T-helper 1 cell treated with Interleukin-12 subunit alpha and Interleukin-12 subunit beta and Interleukin-4 antibody, amounts not matched to agents 30 ng/mL and 1 ng/mL, for 36 hours (primary cell): Measurements from ENCODE around the gene PEX5. TPM values are rescaled to one million over a fixed set of nuclear protein-coding genes. Genes with fewer than 3 reads are reported as not detected.
"Not testable (repeated sequence)": the region's sequence is repeated elsewhere in the genome, so short reads cannot be mapped to it uniquely, and the experiment has no call there.

ENCODE experiments used
- intact Hi-C: fragments of 100-400 bp; cut with micrococcal nuclease; formaldehyde crosslinking; loops from one replicate; pipeline ENCODE4 v1.15.1; 2024
- total RNA-seq: library from RNA; stranded (reverse); gene quantifications from 2 replicates; pipeline ENCODE4 v1.2.3, GENCODE V29; 2022

Gene PEX5
- total RNA-seq, 1 donor from 2014 or later: 24.5 TPM

DNA sequence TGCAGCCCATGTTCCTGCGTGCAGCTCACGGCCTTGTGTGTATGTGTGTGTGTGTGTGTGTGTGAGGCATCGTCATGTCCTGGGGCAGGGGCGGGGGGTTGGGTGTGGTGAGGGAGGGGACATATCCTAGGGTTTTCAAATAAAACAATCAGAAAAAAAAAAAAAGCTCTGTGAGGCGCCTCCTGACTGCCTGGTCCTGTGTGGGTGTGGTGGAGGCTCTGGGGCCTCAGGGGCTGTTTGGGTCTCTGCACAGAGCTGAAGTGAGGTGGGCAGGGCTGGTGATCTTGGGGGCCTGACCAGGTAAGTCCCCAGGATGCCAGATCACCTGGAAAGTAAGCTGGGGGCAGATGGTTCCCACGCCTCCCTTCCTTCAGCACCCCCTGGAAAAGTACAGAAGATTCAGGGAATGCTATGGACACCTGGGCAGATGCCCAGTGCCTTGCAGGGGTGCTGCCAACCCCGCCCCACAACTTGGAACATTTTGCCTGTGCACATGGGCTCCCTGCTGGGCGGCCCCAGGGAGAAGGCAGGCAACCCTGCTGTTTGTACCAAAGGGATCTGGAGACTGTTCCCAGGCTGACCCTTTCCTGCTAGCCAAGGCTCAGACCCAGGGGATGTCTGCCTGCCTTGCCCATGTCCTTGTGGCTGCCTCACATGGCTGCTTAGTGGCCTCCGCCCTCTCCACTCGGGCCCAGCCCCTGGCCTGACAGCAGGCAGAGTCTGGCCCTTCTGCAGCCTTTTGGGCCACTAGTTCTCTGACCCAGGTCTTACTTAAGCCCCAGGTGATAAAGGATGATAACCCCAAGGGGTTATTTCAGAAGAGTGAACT is 30.5 kb upstream of the PEX5 start:
- intact Hi-C loops: no loop called here

DNA sequence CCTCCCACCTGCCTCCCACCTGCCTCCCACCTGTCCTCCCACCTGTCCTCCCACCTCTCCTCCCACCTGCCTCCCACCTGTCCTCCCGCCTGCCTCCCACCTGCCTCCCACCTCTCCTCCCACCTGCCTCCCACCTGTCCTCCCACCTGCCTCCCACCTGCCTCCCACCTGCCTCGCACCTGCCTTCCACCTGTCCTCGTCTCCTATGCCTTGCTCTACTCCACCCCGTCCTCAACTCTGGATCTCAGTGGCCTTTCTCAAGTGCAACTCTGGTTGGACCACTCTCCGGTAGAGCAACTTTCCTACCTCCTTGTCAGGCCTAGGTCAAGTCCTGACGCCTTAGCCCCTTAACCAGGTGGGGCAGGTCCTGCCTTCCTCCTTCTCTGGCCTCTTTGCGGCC is 29.3 kb upstream of the PEX5 start:
- intact Hi-C loops: no loop called here

DNA sequence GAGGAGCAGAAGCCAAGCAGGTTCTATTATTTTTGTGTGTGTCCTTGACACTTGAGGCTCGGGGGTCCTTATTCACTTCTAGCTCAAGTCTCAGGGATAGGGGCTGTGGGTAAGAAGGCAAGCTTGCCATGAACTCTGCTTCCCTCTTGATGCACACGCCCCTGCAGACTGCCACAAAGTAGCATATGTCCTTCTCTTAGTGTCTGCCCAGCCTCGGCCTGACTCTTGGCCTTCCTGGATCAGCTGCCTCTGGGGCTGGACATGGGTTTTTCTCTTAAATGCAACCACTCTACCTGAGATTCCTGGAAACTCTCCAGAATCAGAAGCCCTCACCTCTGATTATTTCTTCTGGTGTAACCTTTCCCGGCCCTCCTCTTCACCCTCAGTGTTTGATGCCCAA is 28.2 kb upstream of the PEX5 start:
- intact Hi-C loops: no loop called here

DNA sequence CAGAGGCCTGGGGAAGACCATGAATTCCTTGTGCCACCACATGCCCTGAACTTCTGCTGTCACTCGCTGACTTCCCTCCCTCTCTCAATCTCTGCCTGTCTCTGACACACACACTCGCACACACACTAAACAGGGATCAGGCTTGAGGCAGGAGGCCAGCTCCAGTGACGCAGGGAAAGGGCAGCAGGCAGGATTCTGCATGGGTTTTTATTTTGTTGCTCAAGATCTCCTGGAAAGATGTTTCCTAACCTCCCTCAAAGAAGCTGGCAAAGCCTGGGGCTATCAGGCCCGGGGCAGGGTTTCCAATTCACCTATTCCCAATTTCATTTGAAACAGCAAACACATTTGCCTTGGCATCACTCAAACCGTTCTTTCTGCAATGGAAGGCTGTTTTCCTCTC is 27.7 kb upstream of the PEX5 start:
- intact Hi-C loops: no loop called here

DNA sequence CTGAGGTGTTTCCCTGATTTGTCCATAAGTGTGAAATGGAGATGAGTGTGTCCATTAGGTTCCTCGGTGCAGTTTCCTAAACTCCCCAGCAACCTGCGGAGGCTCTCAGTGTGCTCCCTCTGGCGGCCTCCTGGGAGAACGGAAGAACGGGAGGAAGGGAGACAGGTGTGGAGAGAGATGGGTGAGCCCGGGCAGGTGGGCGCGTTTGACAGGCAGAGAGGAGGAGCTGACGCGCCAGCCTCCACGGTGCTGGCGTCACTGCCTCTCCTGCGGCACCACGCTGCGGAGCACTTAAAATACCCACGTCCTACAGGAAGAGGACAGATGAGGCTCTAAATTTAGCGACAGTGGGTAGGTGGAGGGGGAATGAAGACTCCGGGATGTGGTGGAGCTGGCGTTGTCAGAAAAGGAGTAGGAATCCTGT is 26.8 kb upstream of the PEX5 start:
- intact Hi-C loops: no loop called here

DNA sequence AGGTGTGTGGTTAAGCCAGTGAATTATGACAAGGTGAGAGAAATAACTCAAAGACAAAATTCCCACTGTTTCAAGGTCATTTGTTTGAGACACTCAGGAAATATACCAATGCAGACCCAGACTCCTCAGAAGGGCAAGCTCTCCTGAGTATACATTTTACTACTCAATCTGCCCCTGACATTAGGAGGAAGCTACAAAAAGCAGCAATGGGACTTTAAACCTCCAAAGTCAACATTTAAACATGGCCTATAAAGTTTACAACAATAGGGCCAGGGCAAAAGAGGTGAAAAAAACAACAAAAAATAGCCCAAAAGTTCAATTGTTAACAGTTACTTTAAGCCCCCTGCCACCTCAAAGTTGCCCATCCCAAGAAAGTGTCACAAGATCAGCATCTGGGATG is 19.5 kb upstream of the PEX5 start:
- intact Hi-C loops: no loop called here

DNA sequence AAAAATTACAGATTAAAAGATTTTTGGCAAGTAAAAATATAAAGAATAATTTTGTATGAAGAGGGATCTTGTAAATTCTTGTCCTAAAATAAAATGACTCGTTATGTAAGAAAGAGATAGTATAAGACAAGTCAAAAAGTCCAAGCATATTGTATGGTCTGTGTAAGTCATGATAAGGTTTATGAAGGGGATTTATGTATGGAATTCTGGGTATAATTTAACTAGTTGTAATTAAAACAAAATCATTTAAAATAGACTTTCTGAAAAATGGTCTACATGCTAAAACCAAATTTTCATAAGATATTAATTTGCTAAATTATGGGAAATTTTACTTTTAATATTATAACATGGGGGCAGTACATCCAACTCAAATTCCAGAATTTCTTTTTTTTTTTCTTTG is 17.6 kb upstream of the PEX5 start:
- intact Hi-C loops: no loop called here

DNA sequence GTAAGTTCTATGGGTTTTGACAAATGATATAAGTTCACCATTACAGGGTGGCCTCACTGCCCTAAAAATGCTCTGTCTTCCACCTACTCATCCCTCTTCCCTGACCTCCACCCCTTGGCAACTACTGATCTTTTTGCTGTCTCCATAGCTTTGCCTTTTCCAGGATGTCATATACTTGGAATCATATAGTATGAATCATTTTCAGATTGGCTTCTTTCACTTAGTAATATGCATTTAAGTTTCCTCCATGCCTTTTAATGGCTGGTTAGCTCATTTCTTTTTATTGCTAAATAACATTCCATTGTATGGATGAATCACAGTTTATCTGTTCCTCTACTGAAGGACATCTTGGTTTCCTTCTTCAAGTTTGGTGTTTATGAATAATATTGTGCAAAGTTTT is 14.0 kb upstream of the PEX5 start:
- intact Hi-C loops: no loop called here

DNA sequence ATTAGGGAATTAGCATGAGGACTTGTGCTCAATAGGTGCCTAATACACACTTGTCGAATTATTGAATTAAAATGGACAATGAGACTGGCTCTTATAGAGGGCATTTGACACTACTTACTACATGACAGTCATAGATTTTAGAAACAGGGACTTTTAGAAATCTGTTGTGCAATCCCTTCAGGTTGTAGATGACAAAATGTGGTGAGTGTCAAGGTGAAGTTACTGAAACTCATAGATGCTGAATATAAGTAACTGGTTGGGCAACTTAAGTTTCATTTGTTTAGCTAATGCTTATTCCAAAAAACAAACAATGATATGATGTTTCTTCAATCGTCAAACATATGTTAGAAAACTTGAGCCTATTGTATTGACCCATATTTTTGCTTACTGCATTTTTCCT is 12.9 kb upstream of the PEX5 start:
- intact Hi-C loops: no loop called here

DNA sequence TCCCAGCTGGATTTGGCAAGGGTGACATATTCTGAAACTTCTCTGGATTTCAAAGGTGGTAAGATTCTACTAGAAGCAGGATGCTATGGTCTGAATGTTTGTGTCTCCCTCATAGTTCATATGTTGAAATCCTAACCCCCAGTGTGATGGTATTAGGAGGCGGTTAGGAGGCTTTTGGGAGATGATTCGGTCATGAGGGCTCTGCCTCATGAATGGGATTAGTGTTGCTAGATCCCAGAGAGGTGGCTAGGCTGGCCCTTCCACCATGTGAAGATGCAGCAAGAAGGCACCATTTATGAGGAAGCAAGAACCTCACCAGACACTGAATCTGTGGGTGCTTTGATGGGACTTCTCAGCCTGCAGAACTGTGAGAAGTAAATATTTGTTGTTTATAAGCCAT is 11.0 kb upstream of the PEX5 start:
- intact Hi-C loops: no loop called here

DNA sequence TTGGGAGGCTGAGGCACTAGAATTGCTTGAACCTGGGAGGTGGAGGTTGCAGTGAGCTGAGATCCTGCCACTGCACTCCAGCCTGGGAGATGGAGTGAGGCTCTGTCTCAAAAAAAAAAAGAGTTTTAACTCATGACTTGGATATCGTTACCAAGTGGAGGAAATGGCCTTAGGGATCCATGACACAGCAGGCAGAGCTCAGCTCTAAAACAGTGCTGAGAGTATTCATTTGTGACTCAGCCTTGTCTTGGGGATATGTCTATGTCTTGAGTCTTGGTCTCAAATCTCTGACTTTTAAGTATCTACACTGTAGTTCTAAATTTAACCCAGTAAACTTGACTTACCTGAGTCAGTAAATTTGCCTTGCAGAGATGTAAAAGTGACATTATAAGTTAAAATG is 8.8 kb upstream of the PEX5 start:
- intact Hi-C loops: no loop called here

DNA sequence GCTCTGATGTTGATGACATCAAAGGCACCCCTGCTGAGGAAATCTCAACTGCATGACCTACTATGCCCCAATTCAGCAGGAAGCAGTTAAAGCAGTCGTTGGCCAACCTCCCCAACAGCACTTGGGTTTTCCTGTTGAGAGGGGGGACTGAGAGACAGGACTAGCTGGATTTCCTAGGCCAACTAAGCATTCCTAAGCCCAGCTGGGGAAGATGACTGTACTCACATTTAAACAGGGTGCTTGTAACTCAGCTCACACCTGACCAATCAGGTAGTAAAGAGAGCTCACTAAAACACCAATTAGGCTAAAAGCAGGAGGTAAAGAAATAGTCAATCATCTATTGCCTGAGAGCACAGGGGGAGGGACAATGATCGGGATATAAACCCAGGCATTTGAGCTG is 3.4 kb upstream of the PEX5 start:
- intact Hi-C loops: not testable (repeated sequence)

DNA sequence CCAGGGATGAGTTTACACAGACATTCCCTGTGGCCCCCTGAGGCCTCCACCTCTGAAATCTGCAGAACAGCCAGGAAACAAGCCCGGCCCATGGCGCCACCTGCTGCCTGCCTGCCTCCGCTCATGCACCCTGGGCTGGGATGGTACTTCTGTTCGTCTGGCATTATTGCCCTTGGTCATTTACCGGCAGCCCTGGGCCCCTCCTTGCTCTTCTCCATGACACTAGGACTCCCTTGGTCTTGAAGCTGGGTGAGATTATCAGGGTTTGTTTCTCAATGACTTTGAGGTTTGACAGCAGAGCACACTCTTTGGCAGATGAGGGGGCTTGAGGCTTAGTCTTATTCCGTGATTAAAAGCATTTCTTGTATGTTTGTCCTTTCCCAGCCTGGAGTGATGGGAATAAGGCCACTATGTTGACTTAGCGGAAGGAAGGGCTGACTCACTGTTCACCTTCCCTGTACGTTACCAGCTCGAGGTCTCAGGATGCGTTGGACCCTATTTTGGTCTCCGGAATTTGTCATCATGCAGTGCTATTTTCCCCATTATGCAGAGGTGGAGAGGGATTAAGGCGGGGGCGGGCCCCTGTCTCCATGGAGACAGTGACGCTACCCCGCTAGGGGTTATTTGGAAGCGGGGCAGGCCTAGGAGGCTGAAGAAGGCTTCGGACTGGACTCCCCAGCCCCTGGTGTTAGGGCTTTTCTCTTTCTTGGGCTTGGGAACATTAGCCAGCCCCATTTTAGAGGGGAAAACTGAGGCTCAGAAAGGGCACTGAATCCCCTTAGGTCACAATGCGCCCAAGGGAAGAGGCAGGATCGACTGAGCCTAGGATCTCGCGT is 706 bp upstream of the PEX5 start:
- intact Hi-C loops: loop anchor here (1.0 to 2.0 kb wide), 14 partner anchors 46 to 1055 kb away; partner anchors contain the start of genes CDCA3, CLSTN3, COPS7A and EMG1

DNA sequence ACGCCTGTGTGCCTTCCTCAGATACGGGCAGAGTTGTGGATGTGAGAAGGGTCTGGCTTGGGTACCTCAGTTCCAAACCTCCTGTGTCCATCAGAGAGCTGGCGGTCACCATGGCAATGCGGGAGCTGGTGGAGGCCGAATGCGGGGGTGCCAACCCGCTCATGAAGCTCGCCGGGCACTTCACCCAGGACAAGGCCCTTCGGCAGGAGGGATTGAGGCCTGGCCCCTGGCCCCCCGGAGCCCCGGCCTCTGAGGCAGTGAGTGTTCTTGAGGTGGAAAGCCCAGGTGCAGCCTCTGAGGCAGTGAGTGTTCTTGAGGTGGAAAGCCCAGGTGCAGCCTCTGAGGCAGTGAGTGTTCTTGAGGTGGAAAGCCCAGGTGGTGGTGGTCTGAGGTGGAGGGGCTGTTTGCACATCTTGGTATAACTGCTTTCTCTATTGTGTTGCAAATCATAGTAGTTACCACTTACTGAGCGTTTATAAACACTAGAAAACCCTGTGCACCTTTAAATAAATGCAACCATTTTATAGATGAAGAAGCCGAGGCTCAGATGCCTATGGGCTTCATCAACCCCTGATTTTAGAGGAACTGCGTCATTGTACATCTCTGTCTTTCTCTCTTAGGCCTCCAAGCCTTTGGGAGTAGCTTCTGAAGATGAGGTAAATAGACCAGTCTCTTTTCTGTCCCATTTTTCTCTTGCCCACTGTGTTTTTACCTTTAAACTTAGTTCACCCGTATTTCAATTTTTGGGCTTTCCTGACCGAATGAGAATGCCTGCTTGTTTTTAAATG is 976 bp downstream of the PEX5 start:
- intact Hi-C loops: no loop called here

DNA sequence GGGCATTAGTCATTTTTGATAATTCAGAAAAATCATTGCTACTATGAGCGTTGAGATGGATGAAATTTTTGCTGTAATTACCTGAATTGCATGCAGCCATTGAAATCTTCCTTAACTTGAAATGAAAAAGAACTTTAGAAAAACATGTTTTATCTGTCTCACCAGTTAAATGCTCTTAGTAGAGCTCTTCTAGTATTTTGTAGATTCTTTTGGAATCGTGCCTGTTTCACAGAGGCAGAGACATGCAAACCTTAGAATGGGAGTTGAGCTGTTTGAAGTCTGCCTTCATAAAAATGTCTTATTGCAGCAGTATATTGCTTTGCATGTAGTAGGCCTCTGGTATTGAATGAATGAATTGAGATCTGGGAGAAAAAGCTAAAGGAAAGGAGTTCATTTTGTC is 4.2 kb downstream of the PEX5 start:
- intact Hi-C loops: no loop called here

DNA sequence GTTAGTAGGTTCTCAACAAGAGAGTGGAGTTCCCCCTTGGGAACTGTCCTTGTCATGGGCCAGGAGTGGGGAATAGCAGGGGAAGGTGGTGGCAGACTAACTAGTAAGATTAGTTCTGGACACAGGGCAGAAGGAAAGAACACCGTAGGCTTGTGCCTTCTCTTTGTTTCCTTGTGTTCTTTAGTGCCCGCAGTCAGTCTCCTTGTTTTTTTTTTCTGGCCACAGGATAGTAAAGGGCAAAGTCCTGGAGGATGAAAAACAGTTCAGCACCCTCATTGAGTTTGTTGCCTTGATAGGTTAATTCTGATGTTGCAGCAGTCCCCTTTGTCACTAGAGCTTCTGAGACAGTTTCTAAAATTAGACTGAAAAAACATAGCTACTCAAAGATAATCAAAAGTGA is 8.4 kb downstream of the PEX5 start:
- intact Hi-C loops: no loop called here

DNA sequence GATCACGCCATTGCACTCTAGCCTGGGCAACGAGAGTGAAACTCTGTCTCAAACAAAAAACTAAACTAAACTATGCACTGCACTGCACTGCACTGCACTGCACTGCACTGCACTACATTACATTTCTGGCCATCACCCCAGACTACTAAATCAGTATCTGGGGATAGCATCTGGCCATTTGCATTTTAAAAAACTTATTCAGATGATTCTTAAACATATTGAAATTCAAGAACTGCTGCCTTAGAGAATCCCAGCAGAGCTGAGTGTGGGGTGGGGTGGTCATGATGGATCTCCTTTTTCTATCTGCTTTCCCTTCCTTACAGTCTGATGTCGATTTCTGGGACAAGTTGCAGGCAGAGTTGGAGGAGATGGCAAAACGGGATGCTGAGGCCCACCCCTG is 13.6 kb downstream of the PEX5 start:
- intact Hi-C loops: no loop called here

DNA sequence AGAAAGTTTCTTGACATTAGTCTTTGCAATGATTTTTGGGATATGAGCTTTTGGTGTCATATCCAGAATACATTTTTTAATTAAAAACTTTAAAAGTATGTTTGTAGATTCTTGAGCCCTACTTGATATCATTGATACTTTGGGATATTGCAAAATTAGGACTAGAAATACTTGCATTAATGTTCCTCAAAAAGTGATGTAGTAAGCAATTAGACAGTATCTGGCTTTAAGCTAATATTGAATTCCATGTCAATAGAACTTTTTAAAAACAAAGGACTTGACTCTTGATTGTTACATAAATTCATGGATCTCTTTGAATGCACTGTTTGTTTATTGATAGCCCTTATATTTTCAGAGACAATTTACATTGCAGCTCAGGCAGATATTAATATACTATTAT is 15.6 kb downstream of the PEX5 start:
- intact Hi-C loops: no loop called here

DNA sequence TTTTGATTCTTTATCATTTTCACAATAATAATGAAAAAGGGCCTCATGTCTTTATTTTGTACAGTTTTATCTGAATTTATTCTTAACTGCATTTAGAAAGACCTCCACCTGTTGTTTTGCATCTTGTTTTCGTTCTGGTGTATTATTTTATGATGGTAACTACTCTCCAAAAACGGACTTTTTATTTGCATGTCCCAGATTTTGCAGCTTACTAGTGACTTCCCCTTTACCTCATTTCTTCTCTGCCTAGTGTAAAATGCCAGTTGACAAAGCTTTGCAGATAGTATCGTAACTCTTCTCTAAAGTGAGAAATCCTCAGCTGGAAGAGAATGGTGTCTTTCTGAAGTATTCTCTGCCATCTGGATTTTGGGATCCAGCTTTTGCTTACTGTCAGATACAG is 17.2 kb downstream of the PEX5 start:
- intact Hi-C loops: no loop called here

DNA sequence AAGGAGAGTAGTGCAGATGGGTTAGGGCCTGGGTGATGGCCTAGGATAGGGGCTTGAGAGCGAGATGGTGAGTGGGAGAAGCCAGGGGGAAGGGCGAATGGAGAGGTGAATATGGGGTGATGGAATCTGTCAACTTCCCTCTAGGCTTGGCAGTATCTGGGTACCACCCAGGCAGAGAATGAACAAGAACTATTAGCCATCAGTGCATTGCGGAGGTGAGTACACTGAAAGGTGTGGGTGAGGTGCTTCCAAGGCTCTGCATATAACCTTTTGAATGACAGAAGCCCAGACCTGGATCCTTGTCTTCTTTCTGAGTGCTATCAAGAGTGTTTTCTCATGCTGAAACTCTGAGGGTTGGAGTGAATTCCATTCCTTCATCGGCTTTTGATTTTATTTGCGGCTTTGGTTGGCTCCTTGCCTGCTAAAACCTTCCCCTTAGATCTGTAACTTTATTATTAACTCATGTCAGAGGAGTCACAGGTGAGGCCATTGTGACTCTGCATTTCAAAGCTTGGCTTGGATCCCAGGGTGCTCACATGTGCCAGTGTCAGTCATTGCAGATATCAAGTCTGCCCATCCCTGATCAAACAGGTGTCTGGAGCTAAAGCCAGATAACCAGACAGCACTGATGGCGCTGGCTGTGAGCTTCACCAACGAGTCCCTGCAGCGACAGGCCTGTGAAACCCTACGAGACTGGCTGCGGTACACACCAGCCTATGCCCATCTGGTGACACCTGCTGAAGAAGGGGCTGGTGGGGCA is 18.6 kb downstream of the PEX5 start:
- intact Hi-C loops: no loop called here

DNA sequence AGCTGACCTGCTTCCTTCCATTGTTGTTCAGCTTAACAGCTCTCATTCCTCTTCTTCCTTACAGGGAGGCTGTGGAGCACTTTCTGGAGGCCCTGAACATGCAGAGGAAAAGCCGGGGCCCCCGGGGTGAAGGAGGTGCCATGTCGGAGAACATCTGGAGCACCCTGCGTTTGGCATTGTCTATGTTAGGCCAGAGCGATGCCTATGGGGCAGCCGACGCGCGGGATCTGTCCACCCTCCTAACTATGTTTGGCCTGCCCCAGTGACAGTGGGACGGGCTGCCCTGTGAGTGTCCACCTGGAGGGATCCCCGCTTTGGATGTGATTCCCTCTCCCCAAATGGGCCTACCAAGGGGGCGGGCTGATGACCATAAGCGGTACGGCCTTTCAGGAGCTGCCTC is 20.5 kb downstream of the PEX5 start:
- intact Hi-C loops: no loop called here
